K562 (cell line): ENCODE measurements around the gene ACRV1. TPM values are rescaled to one million over a fixed set of nuclear protein-coding genes. Genes with fewer than 3 reads are reported as not detected.

Experiments
- ATAC-seq: fragments of 200-7000 bp; cut with Tn5 transposase; 3 replicates; pipeline ENCODE4 v1.9.1; 2020; ENCODE audit warnings: moderate library complexity
- BruUV-seq: library from RNA; stranded (reverse); fragments of 400-500 nt; replicated peaks from 2 replicates; lab custom pipeline; 2021; lab: Mats Ljungman, UMichigan
- CTCF ChIA-PET: fragments of 300-600 bp; formaldehyde crosslinking; extraction: SDS; loops from one replicate; lab custom pipeline; 2021; ENCODE audit warnings: low intra/inter-chr PET ratio; lab: Yijun Ruan, JAX
- POLR2A ChIA-PET: fragments of 300-600, 350-650 bp; sonication (Branson Sonifier 250); formaldehyde crosslinking; extraction: SDS; loops from one replicate; lab custom pipeline; 2021; ENCODE audit warnings: antibody characterized with exemption, inconsistent platforms; lab: Yijun Ruan, JAX
- DNase-seq, 4 experiments: peaks; one replicate each; pipeline versions ENCODE4 v3.0.0 to v3.0.0-alpha.2; 2011 to 2018; ENCODE audit warnings: low spot score in 3 of 4, mixed read lengths in 3 of 4; ENCODE audit errors: extremely low read depth in 1 of 4
- FAIRE-seq: peaks from 2 replicates; lab custom pipeline; 2011; peaks lifted over from hg19 to GRCh38; lab: Jason Lieb, UNC
- H2AFZ ChIP-seq: 2 replicates; pipeline ENCODE4 v1.6.0; 2011; ENCODE audit warnings: low read depth, low read length, control low read depth, inconsistent platforms
- H3K27ac ChIP-seq: fragments of 200-600 bp; 3 replicates; pipeline ENCODE4 v1.8.0; 2011; ENCODE audit warnings: low read depth, mild to moderate bottlenecking, control low read depth, inconsistent platforms, low read length, moderate library complexity, mixed read lengths; ENCODE audit errors: extremely low read depth
- H3K27me3 ChIP-seq, 2 experiments: fragments of 300-600 bp in 1 of 2; 2 replicates in 1 of 2; 3 replicates in 1 of 2; pipeline versions ENCODE4 v1.6.0 to v1.8.0; 2011; ENCODE audit warnings: inconsistent platforms in 2 of 2, low read length in 2 of 2, mild to moderate bottlenecking in 1 of 2, mixed read lengths in 1 of 2, moderate library complexity in 1 of 2; ENCODE audit not compliant: control insufficient read depth in 2 of 2, insufficient read depth in 2 of 2
- H3K36me3 ChIP-seq: fragments of 300-600 bp; 3 replicates; pipeline ENCODE4 v1.8.0; 2011; ENCODE audit warnings: mild to moderate bottlenecking, low read length, inconsistent platforms; ENCODE audit not compliant: control insufficient read depth, insufficient read depth
- H3K4me1 ChIP-seq, 2 experiments: fragments of 200-600 bp in 1 of 2; replicated peaks in 1 of 2; 2 replicates in 1 of 2; 3 replicates in 1 of 2; pipeline versions ENCODE4 v1.5.1 to v1.8.0; 2011; ENCODE audit warnings: inconsistent platforms in 2 of 2, low read length in 2 of 2, mild to moderate bottlenecking in 1 of 2, mixed read lengths in 1 of 2, moderate library complexity in 1 of 2; ENCODE audit not compliant: control insufficient read depth in 2 of 2, insufficient read depth in 2 of 2
- H3K4me2 ChIP-seq: 2 replicates; pipeline ENCODE4 v1.6.1; 2011; ENCODE audit warnings: low read length, control low read depth, inconsistent platforms, mixed read lengths; ENCODE audit not compliant: insufficient read depth
- H3K4me3 ChIP-seq: fragments of 200-600 bp; sonication (generic), shearing (Covaris generic); 2 replicates; pipeline ENCODE4 v1.5.1; 2016; ENCODE audit warnings: control low read depth, inconsistent platforms
- H3K79me2 ChIP-seq: fragments of 200-600 bp; 3 replicates; pipeline ENCODE4 v1.8.0; 2011; ENCODE audit warnings: low read length, inconsistent platforms; ENCODE audit not compliant: control insufficient read depth, insufficient read depth
- H3K9ac ChIP-seq, 2 experiments: 2 replicates each; pipeline versions ENCODE4 v1.6.0 to v1.6.1; 2011; ENCODE audit warnings: low read depth in 2 of 2, low read length in 2 of 2, control low read depth in 1 of 2, inconsistent platforms in 1 of 2, mild to moderate bottlenecking in 1 of 2, mixed read lengths in 1 of 2; ENCODE audit not compliant: insufficient read depth in 1 of 2
- H3K9me1 ChIP-seq: one replicate; pipeline ENCODE4 v1.6.0; 2011; ENCODE audit warnings: inconsistent platforms, mild to moderate bottlenecking, low read length, moderate library complexity; ENCODE audit not compliant: control insufficient read depth, insufficient read depth
- H3K9me3 ChIP-seq: replicated peaks from 2 replicates; pipeline ENCODE4 v1.5.1; 2011; ENCODE audit warnings: low read depth, low read length, inconsistent platforms; ENCODE audit not compliant: control insufficient read depth, insufficient read depth
- H4K20me1 ChIP-seq: replicated peaks from 2 replicates; pipeline ENCODE4 v1.6.1; 2011; ENCODE audit warnings: low read length, inconsistent platforms, mixed read lengths; ENCODE audit not compliant: control insufficient read depth, insufficient read depth
- E2F3 ChIP-seq: fragments of 250-450 bp; sonication (Bioruptor Pico); IDR thresholded peaks from 2 replicates; pipeline ENCODE4 v1.4.0; 2020; ENCODE audit warnings: mild to moderate bottlenecking
- KDM1A ChIP-seq, 2 experiments: fragments of 450-650 bp; IDR thresholded peaks; 2 replicates each; pipeline ENCODE4 v1.6.1; 2016; ENCODE audit warnings: mild to moderate bottlenecking in 2 of 2
- KDM2B ChIP-seq: fragments of 250-450 bp; sonication (Bioruptor Pico); IDR thresholded peaks from 2 replicates; pipeline ENCODE4 v1.8.0; 2021; ENCODE audit warnings: mild to moderate bottlenecking, moderate library complexity
- SMARCB1 ChIP-seq: IDR thresholded peaks from 2 replicates; pipeline ENCODE4 v1.6.1; 2011; ENCODE audit warnings: improper control_type of control experiment, low read depth; ENCODE audit not compliant: insufficient read length
- STAT5B ChIP-seq: fragments of 250-450 bp; sonication (Bioruptor Pico); IDR thresholded peaks from 2 replicates; pipeline ENCODE4 v1.8.0; 2021; ENCODE audit warnings: mild to moderate bottlenecking, inconsistent platforms
- TCF7L2 ChIP-seq: fragments of 150-350 bp; IDR thresholded peaks from 2 replicates; pipeline ENCODE4 v1.6.1; 2016; ENCODE audit warnings: low read depth, mild to moderate bottlenecking, low read length, moderate library complexity
- THAP7 ChIP-seq: fragments of 250-450 bp; sonication (Bioruptor Pico); IDR thresholded peaks from 2 replicates; pipeline ENCODE4 v1.5.0; 2021
- ZNF282 ChIP-seq: sonication (generic); formaldehyde crosslinking; IDR thresholded peaks from 2 replicates; pipeline ENCODE4 v1.8.1; 2023; ENCODE audit warnings: missing genetic modification reagents
- ZNF347 ChIP-seq: fragments of 450-650 bp; formaldehyde crosslinking; IDR thresholded peaks from 2 replicates; pipeline ENCODE4 v1.4.0; 2020; ENCODE audit warnings: low read depth, mild to moderate bottlenecking, moderate library complexity
- WGBS: fragments of 100-300 bp; shearing (Covaris generic); methylation state at CpG from one replicate; pipeline ENCODE4 v1.1.6; 2016; ENCODE audit warnings: low coverage, mixed read lengths; ENCODE audit not compliant: insufficient coverage; ENCODE audit errors: missing lambda C conversion rate; 5-methylcytosine and 5-hydroxymethylcytosine counted together
- in situ Hi-C: fragments of 300-500 bp; cut with MboI; formaldehyde crosslinking; loops from 4 replicates; pipeline ENCODE4 v1.15.0; 2018; ENCODE audit warnings: inconsistent platforms, mixed read lengths
- intact Hi-C: fragments of 100-400 bp; cut with micrococcal nuclease; formaldehyde crosslinking; loops from 2 replicates; pipeline ENCODE4 v1.14.2; 2022
- polyA plus RNA-seq, 8 experiments: library from polyadenylated mRNA; depleted of rRNA in 4 of 8; stranded (reverse) in 5 of 8; unstranded in 3 of 8; fragments of >200 nt; fragmentation: Nextera tagmentation in 2 of 8; fragmentation: Illumina TruSeq in 1 of 8; extraction: Ambion mirVana in 2 of 8; extraction: Trizol in 1 of 8; gene quantifications; 2 replicates each; pipeline versions ENCODE4 v1.2.1 to v1.2.3, GENCODE V29; 2011 to 2014; ENCODE audit warnings: inconsistent platforms in 1 of 8, missing spikeins in 1 of 8
- total RNA-seq, 7 experiments: library from RNA; depleted of rRNA in 6 of 7; stranded (reverse); fragments of >200 nt in 6 of 7; fragmentation: Illumina TruSeq in 2 of 7; extraction: Trizol in 2 of 7; gene quantifications; 2 replicates each; pipeline versions ENCODE4 v1.2.1 to v1.2.3, GENCODE V29; 2011 to 2021; ENCODE audit warnings: low replicate concordance in 1 of 7
- TF ChIP-seq, protein P1 (sequence below): sonication (generic); formaldehyde crosslinking; IDR thresholded peaks from 2 replicates; pipeline ENCODE4 v1.8.0; 2022; ENCODE audit warnings: mild to moderate bottlenecking, missing genetic modification reagents, borderline replicate concordance
- TF ChIP-seq, protein P2 (sequence below), 2 experiments: fragments of 450-650 bp; IDR thresholded peaks; 2 replicates each; pipeline ENCODE4 v1.6.1; 2016; ENCODE audit warnings: mild to moderate bottlenecking in 2 of 2, borderline replicate concordance in 1 of 2, low read depth in 1 of 2, moderate library complexity in 1 of 2

The ACRV1 gene
- total and polyA plus RNA-seq, 9 of the 15 experiments (the other 6 are each of a cell fraction or from before 2014, with no cell fraction given): 0.22 to 0.25 TPM; not detected in 7

DNA sequence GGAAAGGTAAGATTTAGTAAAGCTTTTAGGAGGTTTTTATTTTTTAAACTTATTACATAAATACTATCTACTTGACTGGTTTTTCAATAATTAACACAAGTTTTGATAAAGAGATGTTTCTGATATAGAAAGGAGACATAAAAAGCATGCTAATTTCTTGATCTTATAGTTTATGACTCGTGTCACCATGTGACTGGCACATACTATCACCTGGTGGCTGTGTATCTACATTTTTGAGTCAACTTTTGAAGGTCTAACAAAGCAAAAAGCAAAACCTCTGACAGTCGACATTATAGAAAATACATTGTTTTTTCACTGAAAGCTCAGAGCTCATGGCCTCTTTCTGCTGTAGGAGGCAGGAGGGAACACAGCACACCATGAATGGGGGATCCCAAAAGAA is 810 bp downstream of the ACRV1 start:
- Histone ChIP-seq H3K36me3 (peaks cover 30% of the 10 kb centered on the region), H3K27ac (no peak overlapping the region), H3K4me1 (no peaks in the 10 kb centered on the region), H4K20me1 (no peaks in the 10 kb centered on the region)
- no peak for TF ChIP-seq ZNF347 (CRISPR knock-in tag)
- TF ChIP-seq, protein P1, sequence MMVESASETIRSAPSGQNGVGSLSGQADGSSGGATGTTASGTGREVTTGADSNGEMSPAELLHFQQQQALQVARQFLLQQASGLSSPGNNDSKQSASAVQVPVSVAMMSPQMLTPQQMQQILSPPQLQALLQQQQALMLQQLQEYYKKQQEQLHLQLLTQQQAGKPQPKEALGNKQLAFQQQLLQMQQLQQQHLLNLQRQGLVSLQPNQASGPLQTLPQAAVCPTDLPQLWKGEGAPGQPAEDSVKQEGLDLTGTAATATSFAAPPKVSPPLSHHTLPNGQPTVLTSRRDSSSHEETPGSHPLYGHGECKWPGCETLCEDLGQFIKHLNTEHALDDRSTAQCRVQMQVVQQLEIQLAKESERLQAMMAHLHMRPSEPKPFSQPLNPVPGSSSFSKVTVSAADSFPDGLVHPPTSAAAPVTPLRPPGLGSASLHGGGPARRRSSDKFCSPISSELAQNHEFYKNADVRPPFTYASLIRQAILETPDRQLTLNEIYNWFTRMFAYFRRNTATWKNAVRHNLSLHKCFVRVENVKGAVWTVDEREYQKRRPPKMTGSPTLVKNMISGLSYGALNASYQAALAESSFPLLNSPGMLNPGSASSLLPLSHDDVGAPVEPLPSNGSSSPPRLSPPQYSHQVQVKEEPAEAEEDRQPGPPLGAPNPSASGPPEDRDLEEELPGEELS (CRISPR knock-in tag): no peak
- TF ChIP-seq ZNF282 (CRISPR knock-in tag): no peak
- TF ChIP-seq KDM1A (IDR thresholded peaks at IDR 0.05): no peak
- no peak for TF ChIP-seq THAP7 (CRISPR knock-in tag)
- TF ChIP-seq KDM2B (CRISPR knock-in tag): no peak
- TF ChIP-seq TCF7L2: no peak
- TF ChIP-seq SMARCB1: no peak
- TF ChIP-seq, protein P2, sequence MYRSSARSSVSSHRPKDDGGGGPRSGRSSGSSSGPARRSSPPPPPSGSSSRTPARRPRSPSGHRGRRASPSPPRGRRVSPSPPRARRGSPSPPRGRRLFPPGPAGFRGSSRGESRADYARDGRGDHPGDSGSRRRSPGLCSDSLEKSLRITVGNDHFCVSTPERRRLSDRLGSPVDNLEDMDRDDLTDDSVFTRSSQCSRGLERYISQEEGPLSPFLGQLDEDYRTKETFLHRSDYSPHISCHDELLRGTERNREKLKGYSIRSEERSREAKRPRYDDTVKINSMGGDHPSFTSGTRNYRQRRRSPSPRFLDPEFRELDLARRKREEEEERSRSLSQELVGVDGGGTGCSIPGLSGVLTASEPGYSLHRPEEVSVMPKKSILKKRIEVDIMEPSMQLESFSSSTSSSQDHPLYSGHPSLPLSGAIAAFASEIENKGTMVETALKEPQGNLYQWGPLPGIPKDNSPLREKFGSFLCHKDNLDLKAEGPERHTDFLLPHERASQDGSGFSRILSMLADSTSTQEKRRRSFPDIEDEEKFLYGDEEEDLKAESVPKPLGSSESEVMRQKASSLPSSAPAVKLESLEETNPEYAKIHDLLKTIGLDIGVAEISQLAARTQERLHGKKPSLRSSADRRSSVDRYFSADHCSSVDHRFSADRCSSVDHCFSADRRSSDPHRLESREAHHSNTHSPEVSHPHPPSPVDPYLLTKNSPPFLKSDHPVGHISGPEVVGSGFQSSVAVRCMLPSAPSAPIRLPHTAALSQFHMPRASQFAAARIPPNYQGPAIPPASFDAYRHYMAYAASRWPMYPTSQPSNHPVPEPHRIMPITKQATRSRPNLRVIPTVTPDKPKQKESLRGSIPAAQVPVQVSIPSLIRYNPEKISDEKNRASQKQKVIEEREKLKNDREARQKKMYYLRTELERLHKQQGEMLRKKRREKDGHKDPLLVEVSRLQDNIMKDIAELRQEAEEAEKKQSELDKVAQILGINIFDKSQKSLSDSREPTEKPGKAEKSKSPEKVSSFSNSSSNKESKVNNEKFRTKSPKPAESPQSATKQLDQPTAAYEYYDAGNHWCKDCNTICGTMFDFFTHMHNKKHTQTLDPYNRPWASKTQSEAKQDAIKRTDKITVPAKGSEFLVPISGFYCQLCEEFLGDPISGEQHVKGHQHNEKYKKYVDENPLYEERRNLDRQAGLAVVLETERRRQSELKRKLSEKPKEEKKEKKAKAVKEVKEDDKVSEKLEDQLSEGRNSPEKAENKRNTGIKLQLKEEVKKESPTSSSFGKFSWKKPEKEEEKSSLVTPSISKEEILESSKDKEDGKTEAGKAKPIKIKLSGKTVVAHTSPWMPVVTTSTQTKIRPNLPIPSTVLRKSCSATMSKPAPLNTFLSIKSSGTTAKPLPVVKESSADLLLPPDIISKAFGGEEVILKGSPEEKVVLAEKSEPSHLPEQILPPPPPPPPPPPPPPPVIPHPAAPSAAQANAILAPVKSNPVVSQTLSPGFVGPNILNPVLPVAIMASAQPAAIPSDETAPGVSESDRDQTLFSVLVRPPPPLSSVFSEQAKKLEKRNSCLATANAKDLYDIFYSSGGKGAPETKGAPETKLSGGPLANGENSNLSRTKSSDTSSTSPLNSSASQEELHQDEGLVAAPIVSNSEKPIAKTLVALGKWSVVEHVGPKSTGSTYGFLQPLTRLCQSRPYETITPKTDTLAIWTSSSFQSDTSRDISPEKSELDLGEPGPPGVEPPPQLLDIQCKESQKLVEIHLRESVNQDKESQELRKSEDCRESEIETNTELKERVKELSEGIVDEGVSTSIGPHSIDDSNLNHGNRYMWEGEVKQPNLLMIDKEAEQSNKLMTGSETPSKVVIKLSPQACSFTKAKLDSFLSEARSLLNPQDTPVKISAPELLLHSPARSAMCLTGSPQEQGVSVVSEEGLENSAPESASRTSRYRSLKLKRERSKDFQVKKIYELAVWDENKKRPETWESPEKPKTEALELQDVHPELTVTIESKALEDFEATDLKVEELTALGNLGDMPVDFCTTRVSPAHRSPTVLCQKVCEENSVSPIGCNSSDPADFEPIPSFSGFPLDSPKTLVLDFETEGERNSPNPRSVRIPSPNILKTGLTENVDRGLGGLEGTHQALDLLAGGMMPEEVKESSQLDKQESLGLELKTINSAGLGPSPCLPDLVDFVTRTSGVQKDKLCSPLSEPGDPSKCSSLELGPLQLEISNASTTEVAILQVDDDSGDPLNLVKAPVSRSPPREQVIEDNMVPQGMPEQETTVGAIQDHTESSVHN (IDR thresholded peaks at IDR 0.05; ENCODE audit: borderline replicate concordance in 1 of 2, low read depth in 1 of 2): no peak
- no peak for TF ChIP-seq STAT5B (CRISPR knock-in tag)
- TF ChIP-seq E2F3 (CRISPR knock-in tag): no peak
- TF ChIP-seq, all 486 proteins: peak for 0
- ChIA-PET CTCF (no interaction called here), POLR2A (interaction anchor here (1.1 to 1.8 kb wide), 4 partner anchors 9 to 86 kb away, joined by 3 to 4 read pairs (median 4); no protein-coding TSS in a partner anchor)
- in situ Hi-C loops: no loop called here
- BruUV-seq: no TSS peak
- FAIRE-seq (no peak), DNase-seq (no peak), ATAC-seq (no peak)
- H3K79me2 ChIP-seq: no peaks in the 10 kb centered on the region
- H2AFZ ChIP-seq: no peak overlapping the region
- H3K9me1 ChIP-seq: no peaks in the 10 kb centered on the region
- no peak overlapping the region for H3K9ac ChIP-seq
- 50% methylated on average over 2 of the region's 2 CpGs for WGBS
- no peaks in the 10 kb centered on the region for H3K9me3 ChIP-seq
- H3K4me3 ChIP-seq: no peak overlapping the region
- no peaks in the 10 kb centered on the region for H3K27me3 ChIP-seq
- H3K4me2 ChIP-seq: no peak overlapping the region
- intact Hi-C loops: no loop called here
